Testis (tissue), 3 donors: ENCODE measurements around the gene TGFBI. TPM values are rescaled to one million over a fixed set of nuclear protein-coding genes. Genes with fewer than 3 reads are reported as not detected.
A peak's percentile ranks its signal among the peaks of the same experiment; 100 is the strongest.

Experiments
- DNase-seq: peaks from one replicate; pipeline ENCODE4 v3.0.0-alpha.2; 2019
- H3K27ac ChIP-seq, 2 donors: fragments of 200-600 bp; sonication (generic); one replicate each; pipeline ENCODE4 v1.5.1; 2019
- H3K27me3 ChIP-seq: fragments of 200-600 bp; sonication (generic); one replicate; pipeline ENCODE4 v1.5.1; 2019
- H3K36me3 ChIP-seq: fragments of 200-600 bp; sonication (generic); one replicate; pipeline ENCODE4 v1.5.1; 2017; ENCODE audit warnings: low read depth; ENCODE audit errors: missing control alignments
- H3K4me1 ChIP-seq: fragments of 200-600 bp; sonication (generic); one replicate; pipeline ENCODE4 v1.5.1; 2019
- H3K4me3 ChIP-seq, 2 donors: fragments of 200-600 bp; sonication (generic); one replicate each; pipeline ENCODE4 v1.5.1; 2017 to 2019
- H3K9me3 ChIP-seq: fragments of 200-600 bp; sonication (generic); one replicate; pipeline ENCODE4 v1.5.1; 2017
- POLR2A ChIP-seq: fragments of 450-650 bp; IDR thresholded peaks from one replicate; pipeline ENCODE4 v1.6.1; 2017; ENCODE audit warnings: antibody characterized with exemption, mild to moderate bottlenecking, moderate library complexity
- WGBS, 2 donors: methylation state at CpG; one replicate each; pipeline ENCODE4 v1.1.5; 2018; 5-methylcytosine and 5-hydroxymethylcytosine counted together
- intact Hi-C: fragments of 100-400 bp; cut with DNase I; formaldehyde crosslinking; loops from one replicate; pipeline ENCODE4 v1.15.1; 2023; ENCODE audit warnings: low total_unique reads
- polyA plus RNA-seq: library from polyadenylated mRNA; stranded (reverse); fragments of 350-450 nt; fragmentation: Illumina TruSeq; extraction: RNeasy Lipid Tissue Mini Kit (QIAGEN cat#74804); gene quantifications from one replicate; pipeline ENCODE4 v1.2.3, GENCODE V29; 2014; ENCODE audit warnings: low read depth, low replicate concordance; ENCODE audit not compliant: insufficient read depth
- total RNA-seq, 2 donors: library from RNA; depleted of rRNA; stranded (reverse); fragments of >200 nt; gene quantifications; one replicate each; pipeline ENCODE4 v1.2.3, GENCODE V29; 2016
- TF ChIP-seq, protein P1 (sequence below), 3 experiments: fragments of 450-650 bp in 2 of 3; fragments of 200-600 bp in 1 of 3; sonication (generic) in 1 of 3; IDR thresholded peaks; one replicate each; pipeline ENCODE4 v1.5.1; 2016 to 2019; ENCODE audit warnings: antibody characterized with exemption in 3 of 3, mild to moderate bottlenecking in 2 of 3, moderate library complexity in 1 of 3

The TGFBI gene
- total and polyA plus RNA-seq, 3 donors from 2014 or later = 9.0 to 77.2 (median 15.4) TPM

DNA sequence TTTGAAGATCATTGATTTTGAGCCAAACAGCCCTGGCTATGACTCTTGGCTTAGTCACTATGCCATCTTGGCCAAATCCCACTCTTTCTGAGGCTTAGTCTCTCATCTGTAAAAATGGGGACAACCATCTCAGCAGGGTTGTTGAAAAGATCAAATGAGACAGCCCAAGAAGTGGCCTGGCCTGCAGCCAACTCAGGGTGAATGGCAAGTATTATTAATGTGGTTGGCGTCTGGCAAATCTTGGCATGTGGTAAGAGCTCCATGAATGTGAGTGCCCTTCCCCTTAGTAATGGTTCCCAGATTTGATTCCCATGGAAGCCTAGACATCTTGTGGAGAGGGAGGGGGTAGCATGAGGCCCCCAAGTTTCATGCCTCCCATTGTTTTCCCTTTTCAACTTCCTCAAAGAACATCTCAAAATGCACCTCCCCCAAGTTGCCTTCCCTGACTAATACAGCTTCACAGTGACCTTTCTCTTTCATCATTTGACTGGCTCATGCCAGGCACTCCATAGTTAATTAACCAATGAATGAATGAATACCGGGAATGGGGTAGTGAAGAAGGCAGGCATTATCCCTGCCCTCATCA is 11.8 kb upstream of the TGFBI start:
- Histone ChIP-seq H3K27ac (no peak overlapping the region), H3K36me3 (no peaks in the 10 kb centered on the region), H3K27me3 (no peaks in the 10 kb centered on the region), H3K4me1 (no peaks in the 10 kb centered on the region), H3K4me3 (no peak overlapping the region), H3K9me3 (no peaks in the 10 kb centered on the region)
- no peak for TF ChIP-seq POLR2A
- TF ChIP-seq, protein P1, sequence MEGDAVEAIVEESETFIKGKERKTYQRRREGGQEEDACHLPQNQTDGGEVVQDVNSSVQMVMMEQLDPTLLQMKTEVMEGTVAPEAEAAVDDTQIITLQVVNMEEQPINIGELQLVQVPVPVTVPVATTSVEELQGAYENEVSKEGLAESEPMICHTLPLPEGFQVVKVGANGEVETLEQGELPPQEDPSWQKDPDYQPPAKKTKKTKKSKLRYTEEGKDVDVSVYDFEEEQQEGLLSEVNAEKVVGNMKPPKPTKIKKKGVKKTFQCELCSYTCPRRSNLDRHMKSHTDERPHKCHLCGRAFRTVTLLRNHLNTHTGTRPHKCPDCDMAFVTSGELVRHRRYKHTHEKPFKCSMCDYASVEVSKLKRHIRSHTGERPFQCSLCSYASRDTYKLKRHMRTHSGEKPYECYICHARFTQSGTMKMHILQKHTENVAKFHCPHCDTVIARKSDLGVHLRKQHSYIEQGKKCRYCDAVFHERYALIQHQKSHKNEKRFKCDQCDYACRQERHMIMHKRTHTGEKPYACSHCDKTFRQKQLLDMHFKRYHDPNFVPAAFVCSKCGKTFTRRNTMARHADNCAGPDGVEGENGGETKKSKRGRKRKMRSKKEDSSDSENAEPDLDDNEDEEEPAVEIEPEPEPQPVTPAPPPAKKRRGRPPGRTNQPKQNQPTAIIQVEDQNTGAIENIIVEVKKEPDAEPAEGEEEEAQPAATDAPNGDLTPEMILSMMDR (IDR thresholded peaks at IDR 0.05) = no peak
- DNase-seq = no peak
- intact Hi-C loops = no loop called here
- 84 to 97% methylated on average over 2 of the region's 2 CpGs for WGBS, 2 donors

DNA sequence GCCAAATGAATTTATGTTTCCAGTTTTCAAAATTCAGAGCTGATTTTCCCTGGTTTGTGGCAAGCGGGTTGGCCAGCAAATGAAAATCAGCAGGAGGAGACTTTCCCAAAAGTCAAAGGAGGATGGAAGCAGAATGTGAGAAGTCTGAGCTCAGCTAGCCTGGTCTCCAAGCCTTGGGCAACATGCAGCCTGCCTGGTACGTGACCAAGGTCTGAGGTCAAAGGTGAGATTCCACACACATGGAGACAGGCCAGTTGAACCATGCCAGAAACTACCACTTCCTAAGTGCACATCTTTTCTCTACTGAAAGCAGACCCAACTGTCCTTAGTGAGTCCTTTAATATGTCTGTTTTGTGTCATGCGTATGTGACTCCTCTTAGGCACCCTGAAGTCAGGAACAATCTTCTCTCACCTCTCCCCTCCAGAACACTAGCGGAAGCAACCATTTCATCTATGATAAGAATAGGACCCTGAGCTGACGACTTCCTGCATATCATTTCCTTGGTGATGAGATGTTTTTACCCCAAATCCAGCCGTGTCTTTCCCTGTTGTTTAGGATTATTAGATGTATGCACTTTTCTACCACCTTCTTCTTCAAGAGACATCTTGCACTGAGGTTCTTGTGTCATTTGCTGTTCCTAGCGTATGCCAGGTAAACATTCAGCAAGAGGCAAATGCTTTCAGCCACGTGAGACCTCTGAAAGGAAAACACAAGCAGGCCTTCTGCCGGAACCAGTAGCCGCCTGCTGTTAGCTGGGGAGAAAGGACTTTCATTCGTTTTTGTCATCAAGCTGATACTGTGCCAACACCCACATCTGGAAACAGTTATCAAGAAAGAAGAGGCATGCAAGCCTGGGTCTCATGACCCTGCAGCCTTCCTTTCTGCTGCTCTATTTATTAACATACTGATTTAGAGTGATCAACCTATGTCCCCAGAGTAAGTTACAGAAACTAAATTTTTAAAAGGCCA is 9.7 kb upstream of the TGFBI start:
- Histone ChIP-seq H3K9me3 (no peaks in the 10 kb centered on the region), H3K36me3 (no peaks in the 10 kb centered on the region), H3K27me3 (no peaks in the 10 kb centered on the region), H3K4me3 (no peak overlapping the region), H3K4me1 (no peaks in the 10 kb centered on the region), H3K27ac (no peak overlapping the region)
- TF ChIP-seq, protein P1 (IDR thresholded peaks at IDR 0.05) = no peak
- no peak for TF ChIP-seq POLR2A
- WGBS, 2 donors = 59 to 64% methylated on average over 11 of the region's 11 CpGs
- intact Hi-C loops = no loop called here
- peak; percentile 49 for DNase-seq

DNA sequence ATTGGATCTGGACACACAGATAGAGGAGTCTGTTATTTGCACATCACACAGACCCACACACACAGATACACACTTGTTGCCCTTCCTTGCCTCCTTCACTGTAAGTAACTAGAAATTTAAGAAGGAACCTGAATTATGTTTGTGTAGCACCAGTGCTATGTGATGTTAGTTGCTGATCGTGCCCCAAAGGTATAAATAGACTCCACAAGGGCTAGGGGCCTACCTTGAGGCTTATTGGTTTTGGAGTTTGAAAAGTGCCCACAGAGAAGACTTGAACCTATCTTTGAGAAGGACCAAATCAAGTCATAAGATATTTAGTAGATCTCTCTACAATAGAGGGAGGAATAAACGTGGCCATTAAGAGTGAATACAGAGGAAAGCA is 8.8 kb upstream of the TGFBI start:
- H3K27ac ChIP-seq = no peak overlapping the region
- TF ChIP-seq, protein P1 (IDR thresholded peaks at IDR 0.05) = no peak
- TF ChIP-seq POLR2A = no peak
- H3K27me3 ChIP-seq = no peaks in the 10 kb centered on the region
- no peak overlapping the region for H3K4me3 ChIP-seq
- H3K4me1 ChIP-seq = no peaks in the 10 kb centered on the region
- H3K9me3 ChIP-seq = no peaks in the 10 kb centered on the region
- H3K36me3 ChIP-seq = no peaks in the 10 kb centered on the region
- WGBS, 2 donors = 83 to 85% methylated on average over 2 of the region's 2 CpGs
- no peak for DNase-seq
- intact Hi-C loops = no loop called here

DNA sequence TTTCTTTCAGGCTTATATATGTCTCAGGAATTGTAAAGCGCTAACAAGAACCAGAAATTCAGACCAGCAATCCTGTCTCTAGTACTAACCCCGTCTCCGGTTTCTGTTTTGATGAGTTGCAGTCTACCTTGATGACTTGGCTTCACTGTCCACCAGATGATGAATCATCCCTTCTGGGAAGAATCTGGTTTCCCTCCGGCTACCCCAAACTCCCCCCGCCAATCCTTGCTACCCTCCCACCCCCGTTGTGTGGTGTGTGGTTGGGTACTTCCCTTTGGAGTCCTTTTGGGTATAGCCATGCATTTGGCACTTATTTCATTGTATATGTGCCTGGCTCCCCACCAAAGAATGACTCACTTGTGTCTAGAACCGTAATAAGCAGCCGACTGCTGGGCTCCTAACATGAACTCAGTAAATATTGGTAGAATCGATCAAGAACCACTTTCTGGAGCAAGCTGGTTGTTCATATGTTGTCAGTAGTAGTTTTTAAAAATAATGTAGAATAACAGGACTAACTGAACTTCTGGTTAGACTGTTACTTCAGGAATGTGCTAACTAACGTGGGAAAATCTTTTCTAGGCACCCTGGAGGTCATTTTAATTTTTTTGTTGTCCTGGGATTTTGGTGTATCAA is 8.3 kb upstream of the TGFBI start:
- Histone ChIP-seq H3K27me3 (no peaks in the 10 kb centered on the region), H3K4me1 (peaks cover 4% of the 10 kb centered on the region), H3K27ac (no peak overlapping the region), H3K4me3 (no peak overlapping the region), H3K36me3 (no peaks in the 10 kb centered on the region), H3K9me3 (no peaks in the 10 kb centered on the region)
- intact Hi-C loops = no loop called here
- no peak for DNase-seq
- TF ChIP-seq, protein P1 (IDR thresholded peaks at IDR 0.05) = no peak
- no peak for TF ChIP-seq POLR2A
- 80 to 86% methylated on average over 10 of the region's 10 CpGs for WGBS, 2 donors
